RWPE2 (cell line): ENCODE results near the gene SLC4A8.
A peak's percentile ranks its signal among the peaks of the same experiment; 100 is the strongest.

ENCODE experiments used
- ATAC-seq: fragments of 200-7000 bp; cut with Tn5 transposase; 3 replicates; pipeline ENCODE4 v1.9.1; 2021; ENCODE audit warnings: low read depth
- DNase-seq: peaks from one replicate; pipeline ENCODE4 v3.0.0-alpha.2; 2020; ENCODE audit warnings: low spot score
- H3K27ac ChIP-seq: fragments of 450-650 bp; 2 replicates; pipeline ENCODE4 v1.5.1; 2017; ENCODE audit warnings: mild to moderate bottlenecking; ENCODE audit not compliant: poor library complexity, severe bottlenecking
- H3K27me3 ChIP-seq: fragments of 250-450 bp; sonication (Bioruptor Pico); 2 replicates; pipeline ENCODE4 v1.5.1; 2021; ENCODE audit warnings: mild to moderate bottlenecking, moderate library complexity; ENCODE audit not compliant: insufficient read depth, poor library complexity, severe bottlenecking
- H3K36me3 ChIP-seq: fragments of 250-450 bp; sonication (Bioruptor Pico); 2 replicates; pipeline ENCODE4 v1.5.1; 2020; ENCODE audit warnings: low read depth, mild to moderate bottlenecking, moderate library complexity
- H3K4me1 ChIP-seq: fragments of 250-450 bp; sonication (Bioruptor Pico); 2 replicates; pipeline ENCODE4 v1.5.1; 2021; ENCODE audit warnings: mild to moderate bottlenecking, moderate library complexity; ENCODE audit not compliant: insufficient read depth, poor library complexity, severe bottlenecking
- H3K4me3 ChIP-seq: fragments of 250-450 bp; sonication (Bioruptor Pico); 2 replicates; pipeline ENCODE4 v1.5.1; 2021; ENCODE audit warnings: mild to moderate bottlenecking, moderate library complexity; ENCODE audit not compliant: severe bottlenecking
- H3K9me3 ChIP-seq: fragments of 250-450 bp; sonication (Bioruptor Pico); 2 replicates; pipeline ENCODE4 v1.5.1; 2021; ENCODE audit warnings: mild to moderate bottlenecking, moderate library complexity; ENCODE audit not compliant: severe bottlenecking
- CTCF ChIP-seq: fragments of 450-650 bp; IDR thresholded peaks from one replicate; pipeline ENCODE4 v1.5.1; 2017; ENCODE audit warnings: mild to moderate bottlenecking, moderate library complexity; ENCODE audit not compliant: poor library complexity, severe bottlenecking

SLC4A8 gene

GRCh38 chr12:51531284-51531977 lies 106.8 kb downstream of the SLC4A8 start:
- no peaks in the 10 kb centered on the region for H3K27me3 ChIP-seq
- DNase-seq = no peak
- peaks cover 15% of the 10 kb centered on the region for H3K4me1 ChIP-seq
- H3K9me3 ChIP-seq = no peaks in the 10 kb centered on the region
- H3K27ac ChIP-seq = no peak overlapping the region
- no peak for TF ChIP-seq CTCF
- no peak overlapping the region for H3K4me3 ChIP-seq
- H3K36me3 ChIP-seq = no peaks in the 10 kb centered on the region
- ATAC-seq = no peak; the same call in 2 of the 3 replicates

- Histone ChIP-seq H3K36me3 (no peaks in the 10 kb centered on the region), H3K9me3 (no peaks in the 10 kb centered on the region), H3K4me1 (peaks cover 15% of the 10 kb centered on the region), H3K4me3 (no peak overlapping the region), H3K27me3 (no peaks in the 10 kb centered on the region), H3K27ac (peak overlapping the region; percentile 23)
- ATAC-seq = peak; percentile 83
- DNase-seq = no peak
- peak; percentile 90 for TF ChIP-seq CTCF
Measured at GRCh38 chr12:51531978-51532497, 107.4 kb downstream of the SLC4A8 start.

GRCh38 chr12:51533799-51534198 lies 109.2 kb downstream of the SLC4A8 start:
- no peaks in the 10 kb centered on the region for H3K36me3 ChIP-seq
- no peak overlapping the region for H3K4me3 ChIP-seq
- TF ChIP-seq CTCF = no peak
- no peaks in the 10 kb centered on the region for H3K27me3 ChIP-seq
- H3K4me1 ChIP-seq = peaks cover 15% of the 10 kb centered on the region
- no peak overlapping the region for H3K27ac ChIP-seq
- H3K9me3 ChIP-seq = no peaks in the 10 kb centered on the region
- DNase-seq = no peak
- no peak for ATAC-seq

- H3K36me3 ChIP-seq = no peaks in the 10 kb centered on the region
- no peak for DNase-seq
- no peak overlapping the region for H3K27ac ChIP-seq
- TF ChIP-seq CTCF = no peak
- H3K9me3 ChIP-seq = no peaks in the 10 kb centered on the region
- no peak overlapping the region for H3K4me3 ChIP-seq
- no peak for ATAC-seq
- H3K4me1 ChIP-seq = peaks cover 15% of the 10 kb centered on the region
- H3K27me3 ChIP-seq = no peaks in the 10 kb centered on the region
Measured at GRCh38 chr12:51534216-51535074, 109.8 kb downstream of the SLC4A8 start.
